GM19023 (cell line): Measurements from ENCODE around the gene GNG8.
"Not testable (repeated sequence)": the region's sequence is repeated elsewhere in the genome, so short reads cannot be mapped to it uniquely, and the experiment has no call there.

Experiments
- ATAC-seq: cut with Tn5 transposase; IDR thresholded peaks from one replicate; pipeline ENCODE4 v1.9.1; 2021; ENCODE audit warnings: mild to moderate bottlenecking, moderate library complexity; ENCODE audit not compliant: unreplicated experiment

Gene GNG8

GRCh38 chr19:46648060-46648960, 12.3 kb upstream of the GNG8 start:
- no peak for ATAC-seq

- no peak for ATAC-seq
Observed at GRCh38 chr19:46646402-46646801, 10.4 kb upstream of the GNG8 start.

- no peak for ATAC-seq
Observed at GRCh38 chr19:46644720-46645119, 8.7 kb upstream of the GNG8 start.

GRCh38 chr19:46640656-46641055, 4.7 kb upstream of the GNG8 start:
- ATAC-seq: no peak

- no peak for ATAC-seq
Observed at GRCh38 chr19:46639358-46640182, 3.6 kb upstream of the GNG8 start.

- no peak for ATAC-seq
Observed at GRCh38 chr19:46637224-46637623, 1.2 kb upstream of the GNG8 start.

- ATAC-seq: no peak
Observed at GRCh38 chr19:46634656-46635218, 1.3 kb downstream of the GNG8 start.

GRCh38 chr19:46634045-46634655, 1.9 kb downstream of the GNG8 start:
- no peak for ATAC-seq

- ATAC-seq: no peak
Observed at GRCh38 chr19:46633130-46633529, 2.9 kb downstream of the GNG8 start.

- no peak for ATAC-seq
Observed at GRCh38 chr19:46631481-46631880, 4.5 kb downstream of the GNG8 start.

GRCh38 chr19:46630586-46631205, 5.3 kb downstream of the GNG8 start:
- ATAC-seq: no peak

GRCh38 chr19:46629546-46630025, 6.4 kb downstream of the GNG8 start:
- ATAC-seq: no peak

GRCh38 chr19:46628970-46629369, 7.0 kb downstream of the GNG8 start:
- not testable (repeated sequence) for ATAC-seq

- ATAC-seq: no peak
Observed at GRCh38 chr19:46626446-46626845, 9.6 kb downstream of the GNG8 start.

GRCh38 chr19:46625731-46626130, 10.3 kb downstream of the GNG8 start:
- no peak for ATAC-seq

- ATAC-seq: no peak
Observed at GRCh38 chr19:46624958-46625661, 10.9 kb downstream of the GNG8 start, which contains the start of gene PTGIR. Gene PTGIR, minus strand, starts transcription at chr19:46625089. Its CDS starts 864 bp downstream, at chr19:46624225.

- no peak for ATAC-seq
Observed at GRCh38 chr19:46623915-46624502, 12.0 kb downstream of the GNG8 start.

GRCh38 chr19:46622118-46622446, 13.9 kb downstream of the GNG8 start:
- ATAC-seq: no peak
